H1 (cell line): ENCODE results near the gene TAMALIN.

Experiments used
- CBX8 ChIP-seq: fragments of 300-800, 300-1000 bp; sonication (generic); IDR thresholded peaks from 2 replicates; pipeline ENCODE4 v1.7.1; 2016; ENCODE audit warnings: low read depth, low read length, borderline replicate concordance
- RBBP5 ChIP-seq: IDR thresholded peaks from 2 replicates; pipeline ENCODE4 v1.7.1; 2012; ENCODE audit warnings: low read depth, mild to moderate bottlenecking, inconsistent platforms, low read length, moderate library complexity, borderline replicate concordance
- TF ChIP-seq, protein P1 (sequence below), 3 experiments: IDR thresholded peaks; 1 replicate in 2 of 3; 2 replicates in 1 of 3; pipeline versions ENCODE4 v1.5.1 to v1.6.1; 2011; ENCODE audit warnings: low read length in 3 of 3, mild to moderate bottlenecking in 3 of 3, inconsistent platforms in 2 of 3, low read depth in 1 of 3, moderate library complexity in 1 of 3; ENCODE audit not compliant: insufficient read depth in 1 of 3; ENCODE audit errors: control extremely low read depth in 1 of 3

DNA sequence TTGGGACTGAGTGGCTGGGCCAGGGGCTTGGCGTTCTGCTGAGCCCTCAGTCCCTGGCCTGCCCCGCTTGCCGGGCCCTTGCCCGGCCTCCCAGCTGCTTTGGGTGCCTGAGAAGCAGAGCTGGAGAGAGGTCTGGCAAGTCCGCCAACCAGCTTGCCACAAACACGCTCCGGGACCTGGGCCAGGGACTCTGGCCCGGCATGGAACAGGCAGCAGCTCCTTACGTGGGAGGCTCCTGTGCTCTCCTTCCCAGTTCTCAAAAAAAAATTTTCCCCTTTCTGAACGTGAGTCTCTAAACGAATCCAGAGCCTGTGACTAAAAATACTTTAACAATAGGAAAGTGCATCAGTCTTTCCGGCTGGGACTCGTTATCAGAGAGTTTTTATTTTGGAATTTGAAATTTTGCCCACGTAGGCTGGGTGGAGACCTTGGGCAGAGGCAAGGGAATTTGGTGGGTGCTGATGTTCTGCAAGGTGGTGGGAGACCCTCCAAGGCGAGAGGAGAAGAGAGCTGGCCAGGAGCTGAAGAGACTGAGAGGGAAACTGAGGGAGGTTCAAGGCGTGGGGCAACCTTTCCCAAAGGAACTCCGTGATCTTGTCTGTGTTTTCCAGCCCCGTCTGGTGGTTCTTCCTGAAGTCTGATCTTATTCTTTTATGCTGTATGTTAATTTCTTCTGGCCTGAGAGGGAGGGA, 37.7 kb downstream of the TAMALIN start:
- TF ChIP-seq RBBP5 (no peak), CBX8 (no peak)
- TF ChIP-seq, protein P1, sequence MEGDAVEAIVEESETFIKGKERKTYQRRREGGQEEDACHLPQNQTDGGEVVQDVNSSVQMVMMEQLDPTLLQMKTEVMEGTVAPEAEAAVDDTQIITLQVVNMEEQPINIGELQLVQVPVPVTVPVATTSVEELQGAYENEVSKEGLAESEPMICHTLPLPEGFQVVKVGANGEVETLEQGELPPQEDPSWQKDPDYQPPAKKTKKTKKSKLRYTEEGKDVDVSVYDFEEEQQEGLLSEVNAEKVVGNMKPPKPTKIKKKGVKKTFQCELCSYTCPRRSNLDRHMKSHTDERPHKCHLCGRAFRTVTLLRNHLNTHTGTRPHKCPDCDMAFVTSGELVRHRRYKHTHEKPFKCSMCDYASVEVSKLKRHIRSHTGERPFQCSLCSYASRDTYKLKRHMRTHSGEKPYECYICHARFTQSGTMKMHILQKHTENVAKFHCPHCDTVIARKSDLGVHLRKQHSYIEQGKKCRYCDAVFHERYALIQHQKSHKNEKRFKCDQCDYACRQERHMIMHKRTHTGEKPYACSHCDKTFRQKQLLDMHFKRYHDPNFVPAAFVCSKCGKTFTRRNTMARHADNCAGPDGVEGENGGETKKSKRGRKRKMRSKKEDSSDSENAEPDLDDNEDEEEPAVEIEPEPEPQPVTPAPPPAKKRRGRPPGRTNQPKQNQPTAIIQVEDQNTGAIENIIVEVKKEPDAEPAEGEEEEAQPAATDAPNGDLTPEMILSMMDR (IDR thresholded peaks at IDR 0.05; ENCODE audit: control extremely low read depth in 1 of 3, insufficient read depth in 1 of 3, low read depth in 1 of 3, low read length in 3 of 3) = no peak
